SK-MEL-5 (cell line): ENCODE measurements around the gene B4GALT2. TPM values are rescaled to one million over a fixed set of nuclear protein-coding genes. Genes with fewer than 3 reads are reported as not detected.

ENCODE experiments used
- DNase-seq: peaks from one replicate; pipeline ENCODE4 v3.0.0-alpha.2; 2016; ENCODE audit warnings: low read depth, low spot score
- in situ Hi-C: cut with HindIII; loops from 2 replicates; pipeline ENCODE4 v1.10.0; 2016; ENCODE audit warnings: low sequenced_read_pairs, high pct_unique_total_duplicates, low pct_unique_long_range_greater_than_20kb
- total RNA-seq: library from RNA; depleted of rRNA; stranded (reverse); fragments of >200 nt; shearing (Covaris generic); gene quantifications from 2 replicates; pipeline ENCODE4 v1.2.3, GENCODE V29; 2014

Gene B4GALT2
- total RNA-seq, 1 experiment from 2014 or later, result 43.5 TPM

DNA sequence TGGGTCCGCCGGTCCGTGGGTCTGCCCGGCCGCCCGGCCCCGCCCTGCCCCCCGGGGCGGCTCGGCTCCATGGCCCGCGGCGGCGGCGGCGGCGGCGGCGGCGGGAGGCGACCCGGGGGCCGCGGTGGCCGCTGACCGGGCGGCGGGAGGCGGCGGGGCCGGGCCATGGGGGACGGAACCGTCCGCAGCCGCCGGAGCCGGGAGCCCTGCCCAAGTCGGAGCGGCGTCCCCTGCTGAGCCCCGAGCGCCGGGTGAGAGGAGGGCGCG is 184 bp downstream of the B4GALT2 start:
- no peak for DNase-seq
- in situ Hi-C loops, result no loop called here

DNA sequence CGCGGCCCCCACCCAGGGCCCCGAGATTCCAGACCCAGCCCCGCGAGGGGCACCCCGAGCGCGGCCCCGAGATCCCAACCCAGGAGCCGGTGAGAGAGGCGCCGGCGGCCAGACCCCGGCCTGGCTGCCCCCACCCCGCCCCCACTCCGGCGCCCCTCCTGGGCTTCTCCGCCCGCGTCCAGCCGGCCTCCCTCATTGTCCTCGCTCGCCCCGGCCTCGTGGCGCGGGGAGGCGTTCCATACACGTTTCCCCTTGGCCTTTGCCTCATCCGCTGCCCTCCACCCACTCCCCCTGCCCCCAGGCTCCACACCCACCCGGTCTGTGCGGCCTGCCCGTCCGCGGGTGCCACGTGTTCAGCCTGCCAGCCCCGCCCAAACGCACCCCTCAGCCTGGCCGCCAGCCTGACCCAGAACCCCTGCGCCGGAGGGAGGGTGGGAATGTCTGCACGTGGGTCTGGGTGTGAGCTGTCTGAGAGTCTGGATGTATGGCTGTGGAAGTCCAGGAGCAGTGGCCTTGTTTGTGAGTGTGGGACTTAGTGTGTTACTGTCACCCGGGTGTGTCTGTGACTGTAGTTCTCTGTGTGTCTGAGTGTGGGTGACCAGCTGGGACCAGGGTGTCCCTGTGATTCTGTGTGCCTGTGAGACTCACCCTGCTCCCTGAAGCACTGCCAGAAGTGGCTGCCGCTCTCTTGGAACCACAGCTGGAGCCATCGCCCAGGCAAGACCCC is 681 bp downstream of the B4GALT2 start:
- no peak for DNase-seq
- in situ Hi-C loops, result no loop called here

DNA sequence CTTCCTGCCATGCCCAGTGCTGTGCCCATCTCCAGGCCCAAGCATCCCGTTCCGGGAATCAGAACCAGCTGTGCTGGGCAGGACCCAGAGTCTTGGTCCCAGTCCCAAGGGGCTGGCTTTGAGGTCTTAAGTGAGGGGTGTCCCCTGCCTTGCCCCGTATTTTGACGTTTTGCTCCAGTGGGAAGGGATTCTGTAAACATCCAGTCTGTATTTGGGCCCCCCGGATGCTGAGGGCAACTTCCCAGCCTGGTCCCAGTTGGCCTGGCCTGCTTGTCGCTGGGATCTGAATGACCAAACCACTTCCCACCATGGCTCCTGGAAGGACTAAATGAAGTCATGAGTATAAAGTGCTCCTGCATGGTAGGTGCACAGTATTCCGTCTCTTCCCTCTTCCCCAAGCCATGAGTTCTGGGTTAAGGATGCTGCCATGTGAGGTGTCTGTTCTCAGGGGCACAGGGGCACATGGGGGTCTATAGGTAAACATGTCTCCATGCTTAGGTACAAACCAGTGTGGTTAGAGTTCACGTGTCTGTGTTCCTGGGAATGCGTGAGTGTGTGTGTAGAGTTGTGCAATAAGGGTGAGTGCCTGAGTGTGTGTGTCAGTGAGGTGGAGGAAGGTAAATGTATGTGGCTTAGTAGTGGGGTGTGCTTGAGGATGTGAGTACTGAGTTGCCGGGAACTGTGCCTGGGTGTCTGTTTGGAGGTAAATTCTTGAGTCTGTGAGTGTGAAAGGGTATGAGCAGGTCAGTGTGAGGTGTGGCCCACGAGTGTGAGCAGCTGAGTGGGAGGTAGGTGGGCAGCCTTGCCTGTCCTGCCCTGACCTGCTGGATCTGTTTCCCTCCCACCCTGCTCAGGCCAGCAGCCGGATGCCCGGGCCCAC is 1.5 kb downstream of the B4GALT2 start:
- no peak for DNase-seq
- in situ Hi-C loops, result no loop called here

DNA sequence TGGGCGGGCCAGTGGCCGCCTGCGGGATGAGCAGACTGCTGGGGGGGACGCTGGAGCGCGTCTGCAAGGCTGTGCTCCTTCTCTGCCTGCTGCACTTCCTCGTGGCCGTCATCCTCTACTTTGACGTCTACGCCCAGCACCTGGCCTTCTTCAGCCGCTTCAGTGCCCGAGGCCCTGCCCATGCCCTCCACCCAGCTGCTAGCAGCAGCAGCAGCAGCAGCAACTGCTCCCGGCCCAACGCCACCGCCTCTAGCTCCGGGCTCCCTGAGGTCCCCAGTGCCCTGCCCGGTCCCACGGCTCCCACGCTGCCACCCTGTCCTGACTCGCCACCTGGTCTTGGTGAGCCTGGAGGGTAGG is 2.1 kb downstream of the B4GALT2 start:
- in situ Hi-C loops, result no loop called here
- no peak for DNase-seq

DNA sequence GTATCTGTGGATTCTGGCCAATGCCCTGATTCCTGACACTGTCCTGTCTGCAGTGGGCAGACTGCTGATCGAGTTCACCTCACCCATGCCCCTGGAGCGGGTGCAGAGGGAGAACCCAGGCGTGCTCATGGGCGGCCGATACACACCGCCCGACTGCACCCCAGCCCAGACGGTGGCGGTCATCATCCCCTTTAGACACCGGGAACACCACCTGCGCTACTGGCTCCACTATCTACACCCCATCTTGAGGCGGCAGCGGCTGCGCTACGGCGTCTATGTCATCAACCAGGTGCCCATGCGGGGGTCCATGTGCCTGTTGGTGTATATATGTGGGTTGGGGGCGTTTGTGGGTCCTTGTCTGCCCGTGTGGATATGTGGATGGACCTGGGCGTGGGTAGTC is 2.6 kb downstream of the B4GALT2 start:
- no peak for DNase-seq
- in situ Hi-C loops, result no loop called here

DNA sequence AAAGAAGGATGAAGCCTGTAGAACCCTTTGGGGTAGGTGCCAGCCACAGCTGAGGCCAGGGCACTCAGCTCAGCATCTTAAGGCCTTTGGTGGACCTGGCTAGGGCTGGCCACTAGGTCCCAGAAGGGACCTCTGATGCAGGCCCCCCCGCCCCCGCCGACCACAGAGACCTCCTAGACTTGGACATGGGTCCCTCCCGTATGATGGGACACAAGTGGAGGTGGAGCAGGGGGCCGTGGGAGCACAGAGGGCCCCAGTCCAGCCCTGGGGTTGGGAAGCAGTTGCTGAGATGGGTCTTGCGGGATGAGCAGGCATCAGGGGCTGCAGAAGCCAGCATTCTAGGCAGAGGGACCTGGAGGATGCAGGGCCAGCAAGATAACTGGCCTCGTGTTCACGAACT is 3.2 kb downstream of the B4GALT2 start:
- in situ Hi-C loops, result no loop called here
- DNase-seq, result no peak

DNA sequence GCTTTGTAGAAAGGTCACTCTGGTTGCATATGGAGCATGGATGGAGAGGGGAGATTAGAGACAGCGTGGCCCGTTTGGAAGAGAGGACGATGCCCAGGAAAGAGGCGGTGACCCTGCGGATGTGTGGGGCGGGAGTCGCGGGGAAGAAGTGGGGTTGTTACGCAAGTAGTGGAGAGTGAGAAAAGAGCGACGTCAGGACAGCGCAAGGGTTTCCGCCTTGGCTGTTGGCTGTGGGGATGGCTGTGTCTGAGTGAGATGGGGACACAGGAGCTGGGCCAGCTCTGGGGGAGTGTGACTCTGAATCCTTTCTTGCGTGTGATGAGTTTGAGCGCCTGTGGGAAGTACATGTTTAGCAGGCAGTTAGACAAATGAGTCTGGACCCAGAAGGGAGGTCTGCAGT is 3.8 kb downstream of the B4GALT2 start:
- DNase-seq, result no peak
- in situ Hi-C loops, result no loop called here

DNA sequence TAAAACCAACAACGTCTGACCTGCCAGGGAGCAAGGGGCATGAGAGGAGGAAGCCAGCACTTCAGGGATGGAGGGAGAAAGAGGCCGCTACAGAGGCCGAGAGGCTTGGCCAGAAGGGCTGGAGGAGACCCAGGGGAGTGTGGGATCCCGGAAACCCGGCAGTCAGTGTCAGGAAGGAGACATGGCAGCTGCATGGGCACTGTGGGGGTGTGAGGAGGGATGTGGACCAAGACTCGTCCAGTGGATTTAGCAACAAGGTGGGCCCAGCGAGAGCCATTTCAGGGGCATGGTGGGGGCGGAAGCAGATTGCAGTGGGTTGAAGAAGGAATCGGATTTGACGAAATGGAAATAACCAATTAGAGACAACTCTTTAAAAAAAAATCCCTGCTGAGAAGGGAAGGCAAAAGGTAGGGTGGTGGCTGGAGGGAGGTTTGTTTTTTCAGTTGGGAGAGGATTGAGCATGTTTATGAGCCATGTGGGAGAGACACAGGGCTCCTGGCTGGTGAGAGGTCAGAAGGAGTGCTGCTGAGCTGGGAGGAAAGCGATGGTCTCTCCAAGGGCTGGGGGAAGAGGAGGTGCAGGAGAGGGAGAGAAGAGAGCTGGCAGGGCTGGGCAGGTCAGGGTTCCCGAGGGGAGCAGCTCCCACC is 4.4 kb downstream of the B4GALT2 start:
- in situ Hi-C loops, result no loop called here
- no peak for DNase-seq

DNA sequence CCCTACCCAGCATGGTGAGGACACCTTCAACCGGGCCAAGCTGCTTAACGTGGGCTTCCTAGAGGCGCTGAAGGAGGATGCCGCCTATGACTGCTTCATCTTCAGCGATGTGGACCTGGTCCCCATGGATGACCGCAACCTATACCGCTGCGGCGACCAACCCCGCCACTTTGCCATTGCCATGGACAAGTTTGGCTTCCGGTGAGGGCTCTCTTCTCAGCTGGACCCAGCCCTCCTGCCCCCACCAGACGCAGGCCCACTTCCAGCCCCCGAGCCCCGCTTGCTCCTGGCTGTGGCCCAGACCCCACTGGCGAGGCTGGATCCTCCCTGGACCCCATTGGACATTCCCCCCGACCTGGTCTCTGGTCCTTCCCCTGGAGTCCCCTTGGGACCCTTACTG is 5.8 kb downstream of the B4GALT2 start:
- DNase-seq, result no peak
- in situ Hi-C loops, result no loop called here

DNA sequence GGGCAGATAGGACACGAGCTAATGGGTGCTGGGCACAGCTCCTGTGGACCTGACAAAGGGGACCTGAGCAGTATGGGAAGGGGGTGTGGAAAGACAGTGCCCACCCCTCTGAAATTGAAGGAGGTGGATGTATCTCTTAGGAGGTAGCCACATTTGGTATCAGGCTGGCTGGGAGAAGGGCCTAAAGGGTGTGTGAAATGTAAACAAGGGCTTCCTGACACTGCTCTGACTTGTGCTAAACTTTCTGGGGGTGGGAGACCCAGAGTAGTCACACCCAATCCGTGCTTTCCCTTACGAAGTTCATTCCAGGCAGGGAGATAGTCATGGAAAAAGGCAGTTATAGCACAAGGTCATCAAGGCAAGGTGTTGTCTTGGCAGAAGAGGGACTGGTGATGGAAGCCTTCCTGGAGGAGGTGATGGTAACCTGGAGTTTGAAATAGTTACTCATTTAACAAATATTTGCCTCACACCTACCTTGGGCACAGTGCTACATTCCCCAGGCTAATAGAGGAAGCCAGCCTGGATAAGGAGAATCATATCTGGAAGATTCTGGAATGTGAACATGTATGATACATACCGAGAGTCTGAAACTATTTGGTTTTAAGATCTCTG is 7.1 kb downstream of the B4GALT2 start:
- in situ Hi-C loops, result no loop called here
- DNase-seq, result no peak

DNA sequence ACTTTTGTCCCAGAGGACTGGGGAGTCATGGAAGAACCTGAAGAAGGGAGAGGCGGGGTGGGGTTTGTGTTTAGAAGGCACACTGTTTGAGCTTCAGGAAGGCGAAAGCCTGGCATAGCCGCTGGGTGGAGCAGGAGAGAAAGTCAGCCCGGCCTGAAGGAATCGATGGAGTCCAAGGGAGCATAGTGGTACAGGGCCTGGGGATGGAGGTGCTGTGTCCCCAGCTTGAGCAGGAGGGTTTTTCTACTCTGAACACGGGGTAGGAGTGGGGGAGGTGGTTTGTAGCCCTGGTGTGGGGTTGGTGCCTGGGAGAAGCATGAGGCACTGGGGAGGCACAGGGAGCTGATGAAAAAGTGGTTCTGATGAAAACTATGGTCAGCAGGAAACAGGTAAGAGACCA is 7.7 kb downstream of the B4GALT2 start:
- DNase-seq, result no peak
- in situ Hi-C loops, result no loop called here

DNA sequence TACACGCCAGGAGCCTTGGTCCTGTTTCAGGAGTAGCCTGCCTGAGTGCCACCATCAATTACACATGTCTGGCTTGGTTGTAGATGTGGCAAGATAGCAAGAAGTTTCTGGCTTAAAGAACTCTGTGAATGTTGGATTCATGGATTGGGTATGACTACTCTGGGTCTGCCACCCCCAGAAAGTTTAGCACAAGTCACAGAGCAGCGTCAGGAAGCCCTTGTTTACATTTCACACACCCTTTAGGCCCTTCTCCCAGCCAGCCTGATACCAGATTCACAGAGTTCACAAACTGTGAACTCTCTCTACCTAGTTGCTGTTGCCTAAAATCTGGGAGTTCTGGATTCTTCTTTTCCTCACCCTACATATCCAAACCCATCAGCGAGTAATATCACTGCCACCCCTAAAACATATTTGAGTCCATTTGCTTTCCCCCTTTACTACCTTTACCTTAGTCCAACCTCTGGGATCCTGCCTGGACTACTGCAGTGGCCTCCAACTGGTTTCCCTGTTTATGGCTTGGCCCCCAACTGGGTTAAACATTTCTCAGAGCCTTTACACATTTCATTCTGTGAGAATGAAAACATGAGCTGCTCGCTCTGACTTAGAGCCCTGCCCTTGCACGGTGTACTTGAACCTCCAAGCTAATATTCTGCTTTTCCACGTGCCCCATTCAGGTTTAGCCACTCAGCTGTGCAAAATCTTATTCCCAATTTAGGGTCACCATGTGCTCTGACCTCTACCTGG is 8.3 kb downstream of the B4GALT2 start:
- in situ Hi-C loops, result no loop called here
- no peak for DNase-seq

DNA sequence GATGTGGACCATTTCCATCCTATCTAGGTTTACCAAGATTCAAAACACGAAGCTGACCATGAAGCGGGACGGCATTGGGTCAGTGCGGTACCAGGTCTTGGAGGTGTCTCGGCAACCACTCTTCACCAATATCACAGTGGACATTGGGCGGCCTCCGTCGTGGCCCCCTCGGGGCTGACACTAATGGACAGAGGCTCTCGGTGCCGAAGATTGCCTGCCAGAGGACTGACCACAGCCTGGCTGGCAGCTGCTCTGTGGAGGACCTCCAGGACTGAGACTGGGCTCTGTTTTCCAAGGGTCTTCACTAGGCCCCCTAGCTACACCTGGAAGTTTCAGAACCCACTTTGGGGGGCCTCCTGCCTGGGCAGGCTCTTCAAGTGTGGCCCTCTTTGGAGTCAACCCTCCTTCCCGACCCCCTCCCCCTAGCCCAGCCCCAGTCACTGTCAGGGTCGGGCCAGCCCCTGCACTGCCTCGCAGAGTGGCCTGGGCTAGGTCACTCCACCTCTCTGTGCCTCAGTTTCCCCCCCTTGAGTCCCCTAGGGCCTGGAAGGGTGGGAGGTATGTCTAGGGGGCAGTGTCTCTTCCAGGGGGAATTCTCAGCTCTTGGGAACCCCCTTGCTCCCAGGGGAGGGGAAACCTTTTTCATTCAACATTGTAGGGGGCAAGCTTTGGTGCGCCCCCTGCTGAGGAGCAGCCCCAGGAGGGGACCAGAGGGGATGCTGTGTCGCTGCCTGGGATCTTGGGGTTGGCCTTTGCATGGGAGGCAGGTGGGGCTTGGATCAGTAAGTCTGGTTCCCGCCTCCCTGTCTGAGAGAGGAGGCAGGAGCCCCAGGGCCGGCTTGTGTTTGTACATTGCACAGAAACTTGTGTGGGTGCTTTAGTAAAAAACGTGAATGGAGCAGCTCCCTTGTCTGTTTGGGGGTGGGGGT is 11.5 kb downstream of the B4GALT2 start:
- in situ Hi-C loops, result no loop called here
- DNase-seq, result no peak

DNA sequence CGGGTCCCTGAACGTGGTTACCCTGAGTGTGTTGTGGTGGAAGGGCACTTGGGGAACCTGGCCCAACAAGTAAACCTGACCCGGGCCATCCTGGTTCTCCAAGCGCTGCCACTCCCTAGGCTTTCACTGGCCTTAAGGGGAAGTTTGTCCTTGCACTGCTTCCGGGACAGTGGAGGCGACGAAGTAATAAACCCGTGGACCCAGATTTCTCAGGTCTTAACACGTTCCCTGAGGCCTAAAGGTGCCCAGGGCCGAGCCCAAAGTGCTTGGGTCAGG is 12.1 kb downstream of the B4GALT2 start:
- in situ Hi-C loops, result no loop called here
- no peak for DNase-seq

DNA sequence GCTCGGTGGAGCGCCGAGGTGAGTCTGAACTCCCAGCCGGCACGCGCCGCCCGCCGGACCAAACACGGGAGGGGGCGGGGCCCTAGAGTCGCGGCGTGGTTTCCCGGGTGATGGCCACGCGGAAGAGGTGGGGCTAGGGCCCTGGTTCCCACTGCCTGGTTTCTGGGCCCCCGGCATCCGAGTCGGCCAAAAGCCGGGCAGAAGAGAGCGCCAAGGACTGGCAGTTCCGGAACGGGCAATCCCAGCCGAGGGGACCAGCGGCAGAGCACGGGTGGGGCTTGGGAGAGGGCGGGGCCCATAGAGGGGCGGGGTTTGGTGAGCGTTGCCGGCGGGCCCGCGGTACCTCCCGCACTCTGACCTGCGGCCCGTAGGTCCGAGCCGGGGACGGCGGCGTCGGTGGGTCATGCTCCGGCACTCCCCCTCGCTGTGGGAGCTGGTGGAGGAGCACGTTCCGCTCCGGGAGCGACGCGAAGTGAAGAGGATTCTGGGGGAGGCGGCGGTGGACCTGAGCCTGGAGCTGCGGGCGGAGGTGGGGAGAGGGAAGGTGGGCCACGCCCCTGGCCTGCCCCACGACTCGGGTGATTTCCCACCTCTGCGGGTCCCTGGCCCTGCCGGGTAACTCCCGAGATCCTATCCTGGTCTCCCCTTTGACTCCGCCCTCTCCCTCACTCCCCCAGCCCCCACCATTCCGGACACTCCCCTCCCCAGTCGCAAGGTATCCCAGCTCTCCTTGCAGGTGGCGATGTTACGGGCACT is 12.6 kb downstream of the B4GALT2 start, which contains the start of gene CCDC24:
Gene CCDC24 (plus strand): TSS at position 124 of the 756 bp plus-strand sequence. CDS start 280 bp downstream, at position 404.
- DNase-seq, result peak; percentile 53
- in situ Hi-C loops, result no loop called here

DNA sequence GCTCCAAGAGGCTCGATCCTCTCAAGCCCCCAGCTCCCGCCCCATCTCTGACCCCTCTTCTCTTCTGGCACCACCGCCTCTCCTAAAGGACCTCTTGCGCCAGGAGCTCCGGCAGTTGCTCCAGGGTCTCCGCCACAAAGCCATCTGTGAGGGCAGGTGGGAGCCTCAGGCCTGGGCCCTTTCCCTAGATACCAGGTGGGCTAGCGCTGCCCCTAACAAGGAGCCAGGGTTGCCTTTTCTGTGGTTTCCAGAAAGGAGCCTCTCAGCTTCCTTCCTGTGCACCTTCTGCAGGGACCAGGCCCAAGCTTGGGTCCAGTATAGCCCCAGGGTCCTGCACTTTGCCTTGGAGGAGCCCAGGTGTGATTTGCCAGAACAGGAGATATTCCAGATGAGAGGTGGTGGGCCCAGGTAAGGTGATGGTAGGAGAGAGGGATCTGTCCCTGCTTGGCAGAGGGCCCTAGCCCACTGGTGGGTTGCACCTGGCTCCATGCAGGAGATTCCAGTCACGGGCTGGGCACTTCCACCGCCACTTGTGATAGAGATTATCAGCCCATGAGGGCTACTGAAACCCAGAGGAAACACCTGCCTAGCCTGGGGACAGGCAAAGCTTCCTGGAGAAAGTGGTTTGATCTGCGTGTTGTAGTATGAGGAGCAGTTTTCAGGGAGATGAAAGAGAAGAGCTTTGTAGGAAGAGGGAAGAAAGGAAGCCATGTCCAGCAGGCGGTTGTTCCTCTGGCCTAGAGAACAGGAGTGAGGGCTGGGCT is 13.4 kb downstream of the B4GALT2 start:
- in situ Hi-C loops, result no loop called here
- no peak for DNase-seq
